Measurements from ENCODE around the gene NUP153. TPM values are rescaled to one million over a fixed set of nuclear protein-coding genes. Genes with fewer than 3 reads are reported as not detected.

NUP153 gene
- total RNA-seq, 1 experiment from 2014 or later, result 67.0 TPM

DNA sequence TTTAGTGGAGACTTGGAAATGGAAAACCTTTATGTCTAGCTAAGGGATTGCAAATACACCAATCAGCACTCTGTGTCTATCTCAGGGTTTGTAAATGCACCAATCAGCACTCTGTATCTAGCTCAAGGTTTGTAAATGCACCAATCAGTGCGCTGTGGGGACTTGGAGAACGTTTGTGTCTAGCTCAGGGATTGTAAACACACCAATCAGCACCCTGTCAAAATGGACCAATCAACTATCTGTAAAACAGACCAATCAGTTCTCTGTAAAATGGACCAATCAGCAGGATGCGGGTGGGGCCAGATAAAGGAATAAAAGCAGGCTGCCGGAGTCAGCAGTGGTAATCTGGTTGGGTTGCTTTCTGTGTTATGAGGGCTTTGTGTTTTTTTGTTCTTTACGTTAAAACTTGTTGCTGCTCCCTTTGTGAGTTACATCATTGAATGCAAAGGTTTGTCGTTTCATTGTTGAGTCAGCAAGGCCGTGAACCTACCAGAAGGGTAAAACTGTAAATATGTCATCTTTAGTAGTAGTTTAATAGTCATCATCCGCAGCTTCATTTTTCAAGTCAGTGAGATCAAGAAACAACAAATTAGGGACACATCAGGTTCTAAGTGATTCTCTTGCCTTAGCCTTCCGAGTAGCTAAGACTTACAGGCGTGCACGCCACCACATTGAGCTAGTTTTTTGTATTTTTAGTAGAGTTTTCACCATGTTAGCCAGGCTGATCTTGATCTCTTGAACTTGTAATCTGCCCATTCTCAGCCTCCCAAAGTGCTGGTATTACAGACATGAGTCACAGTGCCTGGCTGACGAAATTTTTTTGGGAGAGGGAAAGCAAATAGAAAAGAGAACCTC, 22.7 kb upstream of the NUP153 start:
- POLR2A ChIA-PET, result no interaction called here
- ATAC-seq, result no peak
- peak; percentile 66 for TF ChIP-seq NFYB (CRISPR knock-in tag; conservative IDR thresholded peaks at IDR 0.05; ENCODE audit: low read depth)
- TF ChIP-seq EMX1 (CRISPR knock-in tag; IDR thresholded peaks at IDR 0.05), result no peak
- Mint-ChIP-seq H3K9me3 (peaks cover 14% of the 10 kb centered on the region), H3K36me3 (no peaks in the 10 kb centered on the region; the same call in 1 of the 2 replicates), H3K27ac (no peak overlapping the region), H3K4me3 (no peak overlapping the region), H3K4me1 (peaks cover 9% of the 10 kb centered on the region), H3K27me3 (ENCODE audit: low read depth) (no peaks in the 10 kb centered on the region)
- CTCF ChIA-PET, result interaction anchor here (1.3 kb wide), 1 partner anchor 26 kb away, joined by 3 read pairs; no protein-coding TSS in a partner anchor
- DNase-seq (ENCODE audit: low spot score), result no peak

DNA sequence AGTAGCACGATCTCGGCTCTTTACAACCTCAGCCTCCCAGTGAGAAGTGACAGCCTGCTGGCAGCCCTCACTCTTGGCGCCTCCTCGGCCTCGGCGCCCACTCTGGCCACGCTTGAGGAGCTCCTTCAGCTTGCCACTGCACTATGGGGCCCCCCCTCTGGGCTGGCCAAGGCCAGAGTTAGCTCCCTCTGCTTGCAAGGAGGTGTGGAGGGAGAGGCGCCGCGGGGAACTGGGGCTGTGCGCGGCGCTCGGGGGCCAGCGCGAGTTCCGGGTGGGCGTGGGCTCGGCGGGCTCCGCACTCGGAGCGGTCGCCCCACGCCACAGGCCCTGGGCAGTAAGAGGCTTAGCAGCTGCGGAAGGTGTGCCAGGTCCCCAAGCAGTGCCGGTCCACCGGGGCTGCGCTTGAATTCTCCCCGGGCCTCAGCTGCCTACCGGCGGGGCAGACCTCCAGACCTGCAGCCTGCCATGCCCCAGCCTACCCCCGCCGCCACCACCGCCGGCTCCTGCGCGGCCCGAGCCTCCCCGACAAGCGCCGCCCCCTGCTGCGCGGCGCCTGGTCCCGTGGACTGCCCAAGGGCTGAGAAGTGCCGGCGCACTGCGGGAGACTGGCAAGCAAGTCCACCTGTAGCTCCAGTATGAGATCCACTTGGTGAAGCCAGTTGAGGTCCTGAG, 22.0 kb upstream of the NUP153 start:
- CTCF ChIA-PET, result no interaction called here
- H3K27ac Mint-ChIP-seq, result no peak overlapping the region
- no peak overlapping the region for H3K4me3 Mint-ChIP-seq
- TF ChIP-seq, protein P1, sequence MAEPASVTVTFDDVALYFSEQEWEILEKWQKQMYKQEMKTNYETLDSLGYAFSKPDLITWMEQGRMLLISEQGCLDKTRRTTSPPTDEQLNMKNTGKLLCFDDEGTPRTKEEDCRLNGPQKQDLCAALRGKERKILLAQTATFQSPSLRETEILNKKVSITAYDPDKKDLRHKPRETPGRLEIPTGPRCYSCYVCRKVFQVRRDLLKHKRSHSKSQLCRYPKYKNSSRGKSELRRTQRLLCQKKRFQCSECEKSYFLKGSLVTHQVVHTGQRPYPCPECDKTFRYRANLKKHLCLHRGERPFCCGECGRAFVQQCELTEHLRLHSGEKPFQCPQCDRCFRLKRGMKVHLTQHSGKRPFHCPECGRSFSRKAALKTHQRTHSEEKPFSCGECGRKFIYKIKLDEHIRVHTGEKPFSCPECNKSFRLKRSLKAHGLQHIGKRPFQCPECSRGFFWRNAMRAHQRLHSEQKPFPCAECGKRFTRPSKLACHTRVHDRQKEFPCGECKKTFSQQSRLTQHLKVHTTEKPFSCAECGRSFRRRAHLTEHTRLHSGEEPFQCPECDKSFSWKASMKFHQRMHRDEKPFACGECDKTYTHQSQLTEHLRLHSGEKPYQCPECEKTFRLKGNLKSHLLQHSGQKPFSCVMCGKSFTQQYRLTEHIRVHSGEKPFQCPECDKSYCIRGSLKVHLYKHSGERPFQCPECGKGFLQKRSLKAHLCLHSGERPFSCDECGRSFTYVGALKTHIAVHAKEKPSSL (CRISPR knock-in tag; conservative IDR thresholded peaks at IDR 0.05), result no peak
- TF ChIP-seq GRHL2 (CRISPR knock-in tag; IDR thresholded peaks at IDR 0.05; ENCODE audit: insufficient replicate concordance, severe bottlenecking) (no peak), NR2C2 (CRISPR knock-in tag; IDR thresholded peaks at IDR 0.05) (no peak), EMX1 (CRISPR knock-in tag; IDR thresholded peaks at IDR 0.05) (no peak), CREM (CRISPR knock-in tag; IDR thresholded peaks at IDR 0.05) (no peak), TEAD1 (CRISPR knock-in tag; IDR thresholded peaks at IDR 0.05) (no peak), ZNF423 (CRISPR knock-in tag; IDR thresholded peaks at IDR 0.05) (no peak), FOXK1 (CRISPR knock-in tag; IDR thresholded peaks at IDR 0.05) (no peak), TEAD4 (CRISPR knock-in tag; IDR thresholded peaks at IDR 0.05) (no peak), ZNF263 (CRISPR knock-in tag; IDR thresholded peaks at IDR 0.05; ENCODE audit: low read depth) (no peak), IRF2 (CRISPR knock-in tag; IDR thresholded peaks at IDR 0.05; ENCODE audit: borderline replicate concordance, low read depth) (no peak)
- TF ChIP-seq, protein P2, sequence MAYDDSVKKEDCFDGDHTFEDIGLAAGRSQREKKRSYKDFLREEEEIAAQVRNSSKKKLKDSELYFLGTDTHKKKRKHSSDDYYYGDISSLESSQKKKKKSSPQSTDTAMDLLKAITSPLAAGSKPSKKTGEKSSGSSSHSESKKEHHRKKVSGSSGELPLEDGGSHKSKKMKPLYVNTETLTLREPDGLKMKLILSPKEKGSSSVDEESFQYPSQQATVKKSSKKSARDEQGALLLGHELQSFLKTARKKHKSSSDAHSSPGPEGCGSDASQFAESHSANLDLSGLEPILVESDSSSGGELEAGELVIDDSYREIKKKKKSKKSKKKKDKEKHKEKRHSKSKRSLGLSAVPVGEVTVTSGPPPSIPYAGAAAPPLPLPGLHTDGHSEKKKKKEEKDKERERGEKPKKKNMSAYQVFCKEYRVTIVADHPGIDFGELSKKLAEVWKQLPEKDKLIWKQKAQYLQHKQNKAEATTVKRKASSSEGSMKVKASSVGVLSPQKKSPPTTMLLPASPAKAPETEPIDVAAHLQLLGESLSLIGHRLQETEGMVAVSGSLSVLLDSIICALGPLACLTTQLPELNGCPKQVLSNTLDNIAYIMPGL (CRISPR knock-in tag; IDR thresholded peaks at IDR 0.05), result no peak
- TF ChIP-seq, protein P3, sequence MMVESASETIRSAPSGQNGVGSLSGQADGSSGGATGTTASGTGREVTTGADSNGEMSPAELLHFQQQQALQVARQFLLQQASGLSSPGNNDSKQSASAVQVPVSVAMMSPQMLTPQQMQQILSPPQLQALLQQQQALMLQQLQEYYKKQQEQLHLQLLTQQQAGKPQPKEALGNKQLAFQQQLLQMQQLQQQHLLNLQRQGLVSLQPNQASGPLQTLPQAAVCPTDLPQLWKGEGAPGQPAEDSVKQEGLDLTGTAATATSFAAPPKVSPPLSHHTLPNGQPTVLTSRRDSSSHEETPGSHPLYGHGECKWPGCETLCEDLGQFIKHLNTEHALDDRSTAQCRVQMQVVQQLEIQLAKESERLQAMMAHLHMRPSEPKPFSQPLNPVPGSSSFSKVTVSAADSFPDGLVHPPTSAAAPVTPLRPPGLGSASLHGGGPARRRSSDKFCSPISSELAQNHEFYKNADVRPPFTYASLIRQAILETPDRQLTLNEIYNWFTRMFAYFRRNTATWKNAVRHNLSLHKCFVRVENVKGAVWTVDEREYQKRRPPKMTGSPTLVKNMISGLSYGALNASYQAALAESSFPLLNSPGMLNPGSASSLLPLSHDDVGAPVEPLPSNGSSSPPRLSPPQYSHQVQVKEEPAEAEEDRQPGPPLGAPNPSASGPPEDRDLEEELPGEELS (CRISPR knock-in tag; IDR thresholded peaks at IDR 0.05), result no peak
- TF ChIP-seq, protein P4, sequence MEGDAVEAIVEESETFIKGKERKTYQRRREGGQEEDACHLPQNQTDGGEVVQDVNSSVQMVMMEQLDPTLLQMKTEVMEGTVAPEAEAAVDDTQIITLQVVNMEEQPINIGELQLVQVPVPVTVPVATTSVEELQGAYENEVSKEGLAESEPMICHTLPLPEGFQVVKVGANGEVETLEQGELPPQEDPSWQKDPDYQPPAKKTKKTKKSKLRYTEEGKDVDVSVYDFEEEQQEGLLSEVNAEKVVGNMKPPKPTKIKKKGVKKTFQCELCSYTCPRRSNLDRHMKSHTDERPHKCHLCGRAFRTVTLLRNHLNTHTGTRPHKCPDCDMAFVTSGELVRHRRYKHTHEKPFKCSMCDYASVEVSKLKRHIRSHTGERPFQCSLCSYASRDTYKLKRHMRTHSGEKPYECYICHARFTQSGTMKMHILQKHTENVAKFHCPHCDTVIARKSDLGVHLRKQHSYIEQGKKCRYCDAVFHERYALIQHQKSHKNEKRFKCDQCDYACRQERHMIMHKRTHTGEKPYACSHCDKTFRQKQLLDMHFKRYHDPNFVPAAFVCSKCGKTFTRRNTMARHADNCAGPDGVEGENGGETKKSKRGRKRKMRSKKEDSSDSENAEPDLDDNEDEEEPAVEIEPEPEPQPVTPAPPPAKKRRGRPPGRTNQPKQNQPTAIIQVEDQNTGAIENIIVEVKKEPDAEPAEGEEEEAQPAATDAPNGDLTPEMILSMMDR (IDR thresholded peaks at IDR 0.05), result no peak
- TF ChIP-seq, protein P5, sequence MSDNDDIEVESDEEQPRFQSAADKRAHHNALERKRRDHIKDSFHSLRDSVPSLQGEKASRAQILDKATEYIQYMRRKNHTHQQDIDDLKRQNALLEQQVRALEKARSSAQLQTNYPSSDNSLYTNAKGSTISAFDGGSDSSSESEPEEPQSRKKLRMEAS (CRISPR knock-in tag; IDR thresholded peaks at IDR 0.05), result no peak
- TF ChIP-seq, protein P6, sequence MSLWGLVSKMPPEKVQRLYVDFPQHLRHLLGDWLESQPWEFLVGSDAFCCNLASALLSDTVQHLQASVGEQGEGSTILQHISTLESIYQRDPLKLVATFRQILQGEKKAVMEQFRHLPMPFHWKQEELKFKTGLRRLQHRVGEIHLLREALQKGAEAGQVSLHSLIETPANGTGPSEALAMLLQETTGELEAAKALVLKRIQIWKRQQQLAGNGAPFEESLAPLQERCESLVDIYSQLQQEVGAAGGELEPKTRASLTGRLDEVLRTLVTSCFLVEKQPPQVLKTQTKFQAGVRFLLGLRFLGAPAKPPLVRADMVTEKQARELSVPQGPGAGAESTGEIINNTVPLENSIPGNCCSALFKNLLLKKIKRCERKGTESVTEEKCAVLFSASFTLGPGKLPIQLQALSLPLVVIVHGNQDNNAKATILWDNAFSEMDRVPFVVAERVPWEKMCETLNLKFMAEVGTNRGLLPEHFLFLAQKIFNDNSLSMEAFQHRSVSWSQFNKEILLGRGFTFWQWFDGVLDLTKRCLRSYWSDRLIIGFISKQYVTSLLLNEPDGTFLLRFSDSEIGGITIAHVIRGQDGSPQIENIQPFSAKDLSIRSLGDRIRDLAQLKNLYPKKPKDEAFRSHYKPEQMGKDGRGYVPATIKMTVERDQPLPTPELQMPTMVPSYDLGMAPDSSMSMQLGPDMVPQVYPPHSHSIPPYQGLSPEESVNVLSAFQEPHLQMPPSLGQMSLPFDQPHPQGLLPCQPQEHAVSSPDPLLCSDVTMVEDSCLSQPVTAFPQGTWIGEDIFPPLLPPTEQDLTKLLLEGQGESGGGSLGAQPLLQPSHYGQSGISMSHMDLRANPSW (CRISPR knock-in tag; conservative IDR thresholded peaks at IDR 0.05; ENCODE audit: low read depth), result no peak
- TF ChIP-seq, protein P7, sequence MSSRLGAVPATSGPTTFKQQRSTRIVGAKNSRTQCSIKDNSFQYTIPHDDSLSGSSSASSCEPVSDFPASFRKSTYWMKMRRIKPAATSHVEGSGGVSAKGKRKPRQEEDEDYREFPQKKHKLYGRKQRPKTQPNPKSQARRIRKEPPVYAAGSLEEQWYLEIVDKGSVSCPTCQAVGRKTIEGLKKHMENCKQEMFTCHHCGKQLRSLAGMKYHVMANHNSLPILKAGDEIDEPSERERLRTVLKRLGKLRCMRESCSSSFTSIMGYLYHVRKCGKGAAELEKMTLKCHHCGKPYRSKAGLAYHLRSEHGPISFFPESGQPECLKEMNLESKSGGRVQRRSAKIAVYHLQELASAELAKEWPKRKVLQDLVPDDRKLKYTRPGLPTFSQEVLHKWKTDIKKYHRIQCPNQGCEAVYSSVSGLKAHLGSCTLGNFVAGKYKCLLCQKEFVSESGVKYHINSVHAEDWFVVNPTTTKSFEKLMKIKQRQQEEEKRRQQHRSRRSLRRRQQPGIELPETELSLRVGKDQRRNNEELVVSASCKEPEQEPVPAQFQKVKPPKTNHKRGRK (CRISPR knock-in tag; IDR thresholded peaks at IDR 0.05; ENCODE audit: borderline replicate concordance), result no peak

More for the DNA sequence above, 22.0 kb upstream of the NUP153 start:
- ATAC-seq (no peak), DNase-seq (ENCODE audit: low spot score) (no peak)
- POLR2A ChIA-PET, result interaction anchor here (0.6 to 0.7 kb wide), 2 partner anchors 120 to 121 kb away, joined by 3 to 6 read pairs; no protein-coding TSS in a partner anchor
- Mint-ChIP-seq H3K27me3 (ENCODE audit: low read depth) (no peaks in the 10 kb centered on the region), H3K9me3 (peaks cover 14% of the 10 kb centered on the region), H3K4me1 (peaks cover 15% of the 10 kb centered on the region), H3K36me3 (no peaks in the 10 kb centered on the region)

All from WTC11 (cell line).